NCI-H1694 treated with DMSO at 0.1 percent for 48 hours (cell line): ENCODE data around the gene PPP1R9A.

Source experiments
- DNase-seq: peaks from one replicate; lab custom pipeline; 2025; lab: John Stamatoyannopoulos, UW

PPP1R9A gene

GRCh38 chr7:95204618-95205017 is 297.2 kb downstream of the PPP1R9A start:
- DNase-seq, result no peak

DNA sequence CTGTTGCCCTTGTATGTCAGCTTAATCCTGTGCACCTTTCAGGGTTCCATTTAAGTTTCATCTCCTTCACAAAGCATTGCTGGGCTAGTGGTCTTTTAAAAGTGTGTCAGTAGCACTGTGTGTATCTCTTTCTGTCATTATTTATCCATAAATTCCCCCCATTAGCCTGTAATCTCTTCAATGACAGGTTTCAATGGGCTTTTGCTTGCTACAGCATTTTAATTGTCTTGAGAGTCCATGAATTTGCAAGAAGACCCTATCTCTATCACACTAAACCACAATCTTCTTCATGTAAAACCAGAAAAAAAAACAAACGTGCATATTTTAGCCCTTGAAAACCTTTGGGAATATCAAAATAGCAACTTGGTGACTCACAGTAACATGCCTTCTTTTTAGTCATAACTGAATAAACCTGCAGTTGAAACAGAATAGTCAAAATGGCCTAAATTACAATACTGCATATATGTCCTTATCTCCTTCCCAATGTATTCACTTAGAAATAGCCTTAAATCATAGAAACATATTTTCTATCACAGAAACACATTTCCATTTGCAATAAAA is 298.4 kb downstream of the PPP1R9A start:
- DNase-seq, result no peak

DNA sequence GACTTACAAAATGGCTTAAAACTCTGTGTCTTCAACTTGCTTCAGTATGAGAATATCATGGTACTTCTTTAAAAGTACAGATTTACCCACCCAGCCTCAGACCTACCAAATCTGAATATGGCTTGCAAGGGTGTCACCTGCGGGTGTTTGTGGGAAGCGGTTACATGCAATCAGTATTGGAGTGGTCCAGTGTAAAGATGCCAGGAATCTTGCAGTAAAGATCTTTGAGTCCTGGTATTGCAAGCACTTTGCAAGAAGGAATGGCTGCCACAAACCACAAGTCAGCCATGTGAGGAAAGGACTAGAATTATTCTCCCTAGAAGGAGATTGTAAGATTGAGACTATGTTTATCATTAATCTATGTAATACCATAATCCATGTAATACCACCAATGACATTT is 301.9 kb downstream of the PPP1R9A start:
- DNase-seq, result no peak

DNA sequence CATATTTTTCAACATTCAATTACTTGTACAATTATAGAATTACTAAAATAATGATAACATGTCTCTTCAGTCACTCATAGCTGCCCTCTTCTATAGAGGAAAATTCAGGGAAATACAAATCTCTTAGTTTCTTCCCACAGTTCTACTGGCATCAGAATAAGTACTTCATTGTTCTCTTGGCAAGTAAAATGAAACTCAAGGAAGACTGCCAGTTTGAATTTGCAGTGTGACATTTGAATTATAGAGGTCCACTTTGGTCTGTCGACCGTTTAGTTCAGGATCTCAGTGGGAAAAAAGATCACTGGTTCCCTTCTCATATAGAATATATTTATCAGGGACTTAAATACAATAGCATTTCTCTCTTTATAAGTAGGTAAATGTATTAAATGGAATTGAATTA is 302.4 kb downstream of the PPP1R9A start:
- no peak for DNase-seq

DNA sequence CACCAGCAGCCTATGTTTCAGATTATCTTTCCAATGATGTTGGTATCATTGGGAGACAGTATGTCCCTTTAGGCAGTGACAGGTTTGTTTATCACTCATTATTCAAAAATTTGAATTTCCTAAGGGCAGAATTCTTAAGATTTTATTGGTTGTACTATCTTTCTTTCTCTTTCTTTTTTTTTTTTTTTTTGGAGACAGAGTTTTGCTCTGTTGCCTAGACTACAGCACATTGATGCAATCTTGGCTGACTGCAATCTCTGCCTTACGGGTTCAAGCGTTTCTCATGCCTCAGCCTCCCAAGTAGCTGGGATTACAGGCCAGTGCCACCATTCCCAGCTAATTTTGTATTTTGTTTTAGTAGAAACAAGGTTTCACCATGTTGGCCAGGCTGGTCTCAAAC is 305.8 kb downstream of the PPP1R9A start:
- no peak for DNase-seq

DNA sequence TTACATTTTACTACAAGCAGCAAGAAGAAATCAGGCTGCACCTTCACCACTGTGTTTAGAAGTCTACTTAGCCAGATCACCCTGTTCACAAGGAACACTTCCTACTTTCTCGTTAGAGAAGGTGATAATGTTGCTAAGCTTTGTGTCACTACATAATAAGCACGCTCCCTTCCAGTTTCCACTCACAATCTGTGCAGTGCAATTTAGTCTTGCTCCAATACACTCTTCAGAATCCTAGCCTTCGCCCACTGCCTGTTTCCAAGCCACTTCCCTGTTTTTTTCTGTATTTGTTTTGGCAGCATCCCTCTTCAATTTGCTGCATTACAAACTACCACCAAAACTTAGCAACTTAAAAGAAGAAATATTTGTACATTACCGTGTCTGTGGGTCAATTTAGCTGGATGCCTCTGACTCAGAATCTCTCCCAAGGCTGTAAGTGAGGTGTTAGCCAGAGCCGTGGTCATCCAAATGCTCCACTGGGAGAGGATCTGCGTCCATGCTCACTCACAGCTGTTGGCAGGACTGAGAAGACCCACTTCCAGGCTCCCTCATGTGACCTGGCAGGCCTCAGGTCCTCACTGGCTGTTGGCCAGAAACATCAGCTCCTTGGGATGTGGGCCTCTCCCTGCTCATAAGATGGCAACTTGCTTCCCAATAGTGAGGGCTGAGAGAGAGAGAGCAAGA is 306.6 kb downstream of the PPP1R9A start:
- no peak for DNase-seq

DNA sequence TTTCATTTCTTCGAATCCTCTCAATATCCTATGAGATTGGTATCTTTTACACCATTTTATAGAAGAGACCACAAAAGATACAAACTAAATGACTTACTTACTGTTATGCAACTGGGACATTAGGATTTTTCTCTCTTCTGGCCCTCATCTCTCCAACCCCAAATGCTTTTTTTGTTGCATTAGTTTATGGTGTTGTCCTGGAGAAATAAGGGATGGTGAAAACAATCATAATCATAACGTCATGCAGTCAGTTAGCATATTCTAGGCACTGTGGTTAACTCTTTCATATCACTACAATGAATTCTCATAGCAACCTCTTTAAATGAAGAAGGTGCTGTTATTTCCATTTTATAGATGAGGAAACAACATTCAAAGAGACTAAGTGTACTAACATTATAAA is 312.3 kb downstream of the PPP1R9A start:
- no peak for DNase-seq

- DNase-seq, result no peak
These were observed 312.9 kb downstream of the PPP1R9A start for GRCh38 chr7:95220328-95220727.

DNA sequence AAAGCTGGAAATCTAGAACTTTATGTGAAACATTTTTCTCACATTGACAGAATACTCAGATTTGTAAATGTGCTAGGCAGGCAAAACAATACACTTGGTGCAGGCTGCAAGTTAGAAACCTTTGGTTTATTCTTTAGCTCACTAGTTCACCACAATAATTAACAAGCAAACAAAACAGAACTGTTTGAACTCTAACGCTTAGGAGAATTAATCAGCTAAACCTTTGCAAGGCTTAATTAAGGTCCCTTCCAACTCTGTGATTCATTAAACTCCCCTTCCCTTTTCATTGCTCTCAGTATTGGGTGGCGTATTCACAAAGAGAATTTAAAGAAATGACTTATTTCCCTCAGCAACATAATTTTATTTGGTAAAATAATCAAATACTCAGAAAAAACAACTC is 317.9 kb downstream of the PPP1R9A start:
- DNase-seq, result no peak

DNA sequence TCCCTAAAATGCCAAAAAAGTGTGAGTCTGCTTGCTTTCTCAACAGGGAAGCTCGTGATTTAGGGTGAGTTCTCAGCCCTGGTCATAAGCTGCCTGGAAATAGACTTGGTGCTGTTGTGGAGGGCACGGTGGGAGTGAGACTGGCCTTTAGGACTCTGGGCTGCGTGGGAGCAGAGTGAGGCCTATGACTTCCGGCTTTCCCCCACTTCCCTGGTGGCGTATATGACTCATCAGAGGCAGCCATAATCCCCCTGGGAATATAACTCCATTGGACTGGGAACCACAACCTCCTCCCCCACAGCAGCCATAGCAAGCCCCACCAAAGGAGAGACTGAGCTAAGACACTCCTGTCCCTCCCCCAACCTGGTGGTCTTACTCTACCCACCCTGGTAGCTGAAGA is 321.9 kb downstream of the PPP1R9A start:
- DNase-seq, result no peak

GRCh38 chr7:95238252-95238943 is 331.0 kb downstream of the PPP1R9A start:
- no peak for DNase-seq

GRCh38 chr7:95240921-95241320 is 333.5 kb downstream of the PPP1R9A start:
- no peak for DNase-seq

GRCh38 chr7:95242266-95242665 is 334.9 kb downstream of the PPP1R9A start:
- no peak for DNase-seq

DNA sequence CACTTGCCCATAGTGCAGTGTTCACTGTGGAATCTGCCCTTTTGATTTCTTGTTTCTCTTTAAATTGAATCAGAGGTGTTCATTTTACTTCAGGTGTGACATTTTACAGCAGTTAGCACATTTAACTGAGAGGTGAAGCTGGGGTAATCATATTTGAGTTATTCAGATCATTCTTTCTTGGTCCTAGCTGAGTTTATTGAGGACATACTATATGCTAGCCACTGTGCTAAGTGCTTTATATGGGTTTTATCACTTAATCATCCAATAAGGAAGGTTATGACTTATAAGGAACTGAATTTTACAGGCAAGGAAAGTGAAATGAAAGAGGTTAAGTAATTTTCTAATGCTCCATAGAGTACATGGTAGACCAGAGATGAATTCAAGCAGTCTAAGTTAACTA is 337.2 kb downstream of the PPP1R9A start:
- no peak for DNase-seq

- DNase-seq, result no peak
These were observed 338.6 kb downstream of the PPP1R9A start for GRCh38 chr7:95245828-95246500.

DNA sequence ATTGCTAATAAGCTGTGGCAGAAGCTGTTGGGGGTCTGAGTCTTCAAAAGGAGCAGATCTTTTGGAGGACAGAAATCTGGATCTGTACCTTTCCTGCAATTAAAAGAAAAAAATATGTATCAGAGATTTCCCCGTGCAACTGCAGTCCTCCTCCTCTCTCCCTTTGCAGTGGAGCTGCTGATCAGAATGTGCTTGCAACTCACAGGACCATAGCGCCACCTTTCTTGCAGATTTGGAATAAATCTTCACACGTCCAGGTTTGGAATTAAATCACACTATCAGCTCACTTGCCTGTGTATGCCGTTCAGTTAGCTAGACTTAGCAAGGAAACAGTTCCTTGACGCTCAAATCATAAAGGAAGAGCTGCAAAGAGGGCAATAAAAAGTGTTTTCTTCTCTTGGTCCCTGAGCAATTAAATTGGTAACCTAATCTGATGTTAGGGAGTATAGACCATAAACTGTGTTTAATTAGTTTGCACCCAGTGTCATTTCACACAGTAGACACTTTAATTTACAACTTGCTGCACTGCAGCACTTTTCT is 339.5 kb downstream of the PPP1R9A start:
- DNase-seq, result peak; percentile 85

DNA sequence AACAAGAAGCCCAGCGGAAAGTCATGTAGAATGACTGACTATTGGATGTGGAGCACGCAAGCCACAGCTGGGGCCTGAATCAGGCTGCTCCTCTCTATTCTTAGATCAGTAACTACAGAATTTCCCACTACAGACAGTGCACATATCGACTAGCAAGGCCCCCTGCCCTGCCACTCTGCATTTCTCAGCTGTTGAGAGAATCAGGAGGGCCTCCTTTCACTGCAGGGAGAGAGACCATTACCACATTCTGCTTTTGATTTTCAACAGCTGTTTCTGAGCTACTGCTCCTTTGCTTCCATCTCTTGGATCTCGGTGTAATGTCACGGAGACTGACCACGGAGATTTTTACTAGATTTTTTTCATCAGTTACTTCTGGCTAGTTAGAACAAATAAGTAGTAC is 343.2 kb downstream of the PPP1R9A start:
- no peak for DNase-seq

GRCh38 chr7:95251966-95252365 is 344.6 kb downstream of the PPP1R9A start:
- DNase-seq, result no peak

DNA sequence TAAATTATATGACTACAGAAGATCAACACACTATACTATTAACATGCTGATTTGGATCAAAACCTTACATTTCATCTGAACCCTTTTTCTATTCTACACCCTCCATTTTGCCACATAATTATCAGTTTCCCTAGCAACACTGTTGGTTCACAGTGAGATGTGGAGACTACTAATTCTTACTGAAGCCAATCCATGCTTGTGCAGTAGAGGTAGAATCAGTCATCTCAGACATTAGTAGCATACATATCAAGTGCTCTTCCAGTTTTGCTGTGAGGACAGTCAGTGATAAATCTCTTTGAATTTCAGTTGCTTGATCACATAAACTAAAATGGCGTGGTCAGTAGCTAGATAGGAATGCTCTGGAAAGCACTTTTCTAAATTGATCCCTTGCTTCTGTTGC is 346.6 kb downstream of the PPP1R9A start:
- no peak for DNase-seq

DNA sequence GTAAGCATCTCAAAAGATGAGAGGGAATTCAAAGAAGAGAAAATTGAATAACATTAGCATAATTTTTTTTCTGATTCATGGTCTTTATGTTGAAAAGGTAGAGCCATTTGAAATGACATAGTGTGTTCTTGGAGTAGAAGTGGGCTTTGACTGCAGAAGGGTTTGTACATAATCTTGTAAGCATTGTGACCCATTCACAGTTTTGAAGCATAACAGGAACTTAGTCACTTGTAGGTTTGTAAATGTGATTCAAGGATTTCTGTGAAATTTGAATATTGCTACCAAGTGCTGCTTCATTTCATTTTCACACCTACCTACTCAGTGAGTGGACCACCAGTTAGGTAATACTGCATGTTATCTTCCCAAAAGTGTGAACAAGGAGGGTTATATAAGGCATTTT is 348.3 kb downstream of the PPP1R9A start:
- DNase-seq, result no peak

GRCh38 chr7:95261895-95262415 is 354.6 kb downstream of the PPP1R9A start:
- no peak for DNase-seq

GRCh38 chr7:95262875-95263274 is 355.5 kb downstream of the PPP1R9A start:
- no peak for DNase-seq
